ENCODE results near the gene EHBP1. TPM values are rescaled to one million over a fixed set of nuclear protein-coding genes. Genes with fewer than 3 reads are reported as not detected.
A peak's percentile ranks its signal among the peaks of the same experiment; 100 is the strongest.
"Not testable (repeated sequence)": the region's sequence is repeated elsewhere in the genome, so short reads cannot be mapped to it uniquely, and the experiment has no call there.

Gene EHBP1
- polyA plus RNA-seq, 3 donors = 4.2 to 6.1 (median 6.0) TPM

GRCh38 chr2:63018439-63018838 is 312.9 kb downstream of the EHBP1 start:
- Mint-ChIP-seq H3K36me3 (peaks cover 9 to 16% of the 10 kb centered on the region in 2 donors), H3K4me1 (no peaks in the 10 kb centered on the region), H3K9me3 (peaks cover 0 to 2% (median 0%) of the 10 kb centered on the region in 7 donors), H3K4me3 (no peak overlapping the region), H3K27ac (no peak overlapping the region), H3K27me3 (ENCODE audit: low read depth in 3 of 3) (peaks cover 0 to 2% (median 0%) of the 10 kb centered on the region in 3 donors)
- intact Hi-C loops (cut with micrococcal nuclease) = no loop called here
- no peak for TF ChIP-seq CTCF (IDR thresholded peaks at IDR 0.05)
- Histone ChIP-seq H3K27ac (ENCODE audit: low read depth in 1 of 2, low read length in 2 of 2) (no peak overlapping the region), H3K4me2 (replicated peaks; ENCODE audit: extremely low read depth, low read length, poor library complexity, severe bottlenecking) (no peak overlapping the region), H3K9ac (ENCODE audit: insufficient read depth, low read length, poor library complexity, severe bottlenecking) (no peak overlapping the region), H3K4me3 (replicated peaks in 1 of 3; ENCODE audit: low read depth in 2 of 3, low read length in 3 of 3) (no peak overlapping the region), H3K4me1 (ENCODE audit: control insufficient read depth in 1 of 2, insufficient read depth in 2 of 2, low read length in 2 of 2) (no peaks in the 10 kb centered on the region), H3K36me3 (replicated peaks in 1 of 2; ENCODE audit: control insufficient read depth in 1 of 2, insufficient read depth in 2 of 2, low read length in 2 of 2) (no peaks in the 10 kb centered on the region), H3K27me3 (ENCODE audit: control insufficient read depth in 2 of 2, insufficient read depth in 2 of 2, low read length in 2 of 2) (no peaks in the 10 kb centered on the region), H3K9me3 (replicated peaks in 1 of 2; ENCODE audit: control insufficient read depth in 1 of 2, insufficient read depth in 1 of 2, low read length in 2 of 2) (no peaks in the 10 kb centered on the region), H4K20me1 (ENCODE audit: insufficient read depth, low read length) (no peaks in the 10 kb centered on the region), H3K79me2 (ENCODE audit: insufficient read depth, low read length) (no peaks in the 10 kb centered on the region), H2AFZ (ENCODE audit: insufficient read depth, low read depth, low read length, poor library complexity, severe bottlenecking) (no peak overlapping the region)
- no CpG with 5 or more reads among the region's 2 CpGs for WGBS (ENCODE audit: insufficient coverage)
- no peak for DNase-seq

GRCh38 chr2:63019686-63020085 is 314.2 kb downstream of the EHBP1 start:
- H3K4me2 ChIP-seq (replicated peaks; ENCODE audit: extremely low read depth, low read length, poor library complexity, severe bottlenecking); H3K9me3 ChIP-seq (replicated peaks in 1 of 2; ENCODE audit: control insufficient read depth in 1 of 2, insufficient read depth in 1 of 2, low read length in 2 of 2); H3K9me3 Mint-ChIP-seq; H3K36me3 ChIP-seq (replicated peaks in 1 of 2; ENCODE audit: control insufficient read depth in 1 of 2, insufficient read depth in 2 of 2, low read length in 2 of 2); H3K27me3 ChIP-seq (ENCODE audit: control insufficient read depth in 2 of 2, insufficient read depth in 2 of 2, low read length in 2 of 2); DNase-seq; H3K79me2 ChIP-seq (ENCODE audit: insufficient read depth, low read length); H3K4me3 Mint-ChIP-seq; H3K27ac ChIP-seq (ENCODE audit: low read depth in 1 of 2, low read length in 2 of 2); H3K36me3 Mint-ChIP-seq; H3K9ac ChIP-seq (ENCODE audit: insufficient read depth, low read length, poor library complexity, severe bottlenecking); intact Hi-C loops (cut with micrococcal nuclease); H4K20me1 ChIP-seq (ENCODE audit: insufficient read depth, low read length); H3K4me3 ChIP-seq (replicated peaks in 1 of 3; ENCODE audit: low read depth in 2 of 3, low read length in 3 of 3); H3K4me1 ChIP-seq (ENCODE audit: control insufficient read depth in 1 of 2, insufficient read depth in 2 of 2, low read length in 2 of 2); H2AFZ ChIP-seq (ENCODE audit: insufficient read depth, low read depth, low read length, poor library complexity, severe bottlenecking); H3K27me3 Mint-ChIP-seq (ENCODE audit: low read depth in 3 of 3); H3K4me1 Mint-ChIP-seq: not testable (repeated sequence)
- WGBS (ENCODE audit: insufficient coverage) = 93% methylated on average over 7 of the region's 8 CpGs
- peak overlapping the region in 1 of 7 donors; percentile 13 for H3K27ac Mint-ChIP-seq

Data from CD14-positive monocyte (primary cell).